HEK293 (cell line): ENCODE measurements around the gene RAF1.

Experiments used
- CTCF ChIA-PET: fragments of 350-600 bp; formaldehyde crosslinking; extraction: SDS; loops from one replicate; lab custom pipeline; 2021; ENCODE audit warnings: antibody characterized with exemption; lab: Yijun Ruan, JAX
- POLR2A ChIA-PET: fragments of 300-600 bp; formaldehyde crosslinking; extraction: SDS; loops from one replicate; lab custom pipeline; 2020; ENCODE audit warnings: antibody characterized with exemption, inconsistent platforms; lab: Yijun Ruan, JAX
- H3K27ac ChIP-seq: fragments of 200-500 bp; sonication (Bioruptor generic); 2 replicates; pipeline ENCODE4 v1.5.1; 2014; ENCODE audit warnings: low read depth, low read length, control low read depth, inconsistent platforms; ENCODE audit errors: extremely low read depth
- H3K36me3 ChIP-seq, 2 experiments: fragments of 200-500 bp in 1 of 2; sonication (Bioruptor generic) in 1 of 2; 1 replicate in 1 of 2; 2 replicates in 1 of 2; pipeline ENCODE4 v1.5.1; 2014 to 2017; ENCODE audit warnings: inconsistent platforms in 2 of 2, low read length in 2 of 2; ENCODE audit not compliant: control insufficient read depth in 2 of 2, insufficient read depth in 1 of 2
- H3K4me1 ChIP-seq: fragments of 200-500 bp; sonication (Bioruptor generic); 2 replicates; pipeline ENCODE4 v1.5.1; 2014; ENCODE audit warnings: mild to moderate bottlenecking, low read length, inconsistent platforms; ENCODE audit not compliant: control insufficient read depth, insufficient read depth
- H3K4me3 ChIP-seq: 2 replicates; pipeline ENCODE4 v1.5.1; 2011; ENCODE audit warnings: low read depth, mild to moderate bottlenecking, control low read depth, low read length, moderate library complexity
- H3K9me3 ChIP-seq: fragments of 200-500 bp; sonication (Bioruptor generic); 2 replicates; pipeline ENCODE4 v1.5.1; 2014; ENCODE audit warnings: low read depth, low read length, inconsistent platforms; ENCODE audit not compliant: control insufficient read depth, insufficient read depth
- GLI2 ChIP-seq: fragments of 450-650 bp; formaldehyde crosslinking; IDR thresholded peaks from 2 replicates; pipeline ENCODE4; 2017; ENCODE audit warnings: missing biosample characterization, missing genetic modification characterization, low read depth, borderline replicate concordance
- KLF8 ChIP-seq: fragments of 450-650 bp; formaldehyde crosslinking; IDR thresholded peaks from 2 replicates; pipeline ENCODE4 v1.5.1; 2016; ENCODE audit warnings: missing biosample characterization, missing genetic modification characterization
- WT1 ChIP-seq: fragments of 450-650 bp; formaldehyde crosslinking; IDR thresholded peaks from 2 replicates; pipeline ENCODE4 v1.5.1; 2016; ENCODE audit warnings: missing biosample characterization, missing genetic modification characterization
- ZBTB20 ChIP-seq: fragments of 450-650 bp; formaldehyde crosslinking; IDR thresholded peaks from 2 replicates; pipeline ENCODE4 v1.5.1; 2016; ENCODE audit warnings: missing biosample characterization, missing genetic modification characterization
- ZFP3 ChIP-seq: fragments of 450-650 bp; formaldehyde crosslinking; IDR thresholded peaks from 2 replicates; pipeline ENCODE4 v1.5.1; 2016; ENCODE audit warnings: low read depth, missing biosample characterization, missing genetic modification characterization
- ZIC2 ChIP-seq: fragments of 450-650 bp; formaldehyde crosslinking; IDR thresholded peaks from 2 replicates; pipeline ENCODE4 v1.5.1; 2016; ENCODE audit warnings: missing biosample characterization, missing genetic modification characterization
- ZNF114 ChIP-seq: fragments of 450-650 bp; formaldehyde crosslinking; IDR thresholded peaks from 2 replicates; pipeline ENCODE4 v1.5.0; 2017; ENCODE audit warnings: missing biosample characterization, missing genetic modification characterization
- ZNF274 ChIP-seq, 2 experiments: fragments of 200-500 bp in 1 of 2; fragments of 450-650 bp in 1 of 2; sonication (Bioruptor generic) in 1 of 2; formaldehyde crosslinking in 1 of 2; IDR thresholded peaks; 2 replicates each; pipeline versions ENCODE4 v1.5.1 to v1.6.1; 2014 to 2016; ENCODE audit warnings: borderline replicate concordance in 1 of 2, inconsistent platforms in 1 of 2, low read length in 1 of 2, missing biosample characterization in 1 of 2, missing genetic modification characterization in 1 of 2
- ZNF302 ChIP-seq: fragments of 450-650 bp; formaldehyde crosslinking; IDR thresholded peaks from 2 replicates; pipeline ENCODE4 v1.5.1; 2016; ENCODE audit warnings: missing biosample characterization, missing genetic modification characterization, low read depth
- ZNF311 ChIP-seq: fragments of 450-650 bp; formaldehyde crosslinking; IDR thresholded peaks from 2 replicates; pipeline ENCODE4 v1.5.1; 2017; ENCODE audit warnings: missing biosample characterization, missing genetic modification characterization, borderline replicate concordance
- ZNF341 ChIP-seq: fragments of 450-650 bp; formaldehyde crosslinking; IDR thresholded peaks from 2 replicates; pipeline ENCODE4; 2016; ENCODE audit warnings: low read depth, missing biosample characterization, missing genetic modification characterization
- ZNF350 ChIP-seq: fragments of 450-650 bp; formaldehyde crosslinking; IDR thresholded peaks from 2 replicates; pipeline ENCODE4 v1.5.0; 2017; ENCODE audit warnings: missing biosample characterization, mild to moderate bottlenecking, missing genetic modification characterization
- ZNF449 ChIP-seq: fragments of 450-650 bp; formaldehyde crosslinking; IDR thresholded peaks from 2 replicates; pipeline ENCODE4 v1.5.1; 2017; ENCODE audit warnings: missing biosample characterization, mild to moderate bottlenecking, missing genetic modification characterization, moderate library complexity
- ZNF555 ChIP-seq: fragments of 450-650 bp; formaldehyde crosslinking; conservative IDR thresholded peaks from 2 replicates; pipeline ENCODE4 v1.5.1; 2017; ENCODE audit warnings: missing biosample characterization, mild to moderate bottlenecking, missing genetic modification characterization, inconsistent platforms
- ZNF558 ChIP-seq: fragments of 450-650 bp; formaldehyde crosslinking; IDR thresholded peaks from 2 replicates; pipeline ENCODE4 v1.5.1; 2016; ENCODE audit warnings: missing biosample characterization, missing genetic modification characterization
- ZNF701 ChIP-seq: fragments of 450-650 bp; formaldehyde crosslinking; IDR thresholded peaks from 2 replicates; pipeline ENCODE4 v1.5.1; 2016; ENCODE audit warnings: missing biosample characterization, missing genetic modification characterization
- ZSCAN23 ChIP-seq: fragments of 450-650 bp; formaldehyde crosslinking; IDR thresholded peaks from 2 replicates; pipeline ENCODE4 v1.5.1; 2016; ENCODE audit warnings: missing biosample characterization, missing genetic modification characterization
- ZSCAN30 ChIP-seq: fragments of 450-650 bp; IDR thresholded peaks from 2 replicates; pipeline ENCODE4 v1.5.1; 2018; ENCODE audit warnings: missing biosample characterization, mild to moderate bottlenecking, missing genetic modification characterization, moderate library complexity
- TF ChIP-seq, protein P1 (sequence below): fragments of 450-650 bp; formaldehyde crosslinking; IDR thresholded peaks from 2 replicates; pipeline ENCODE4 v1.5.1; 2016; ENCODE audit warnings: missing biosample characterization, missing genetic modification characterization
- TF ChIP-seq, protein P2 (sequence below): fragments of 450-650 bp; formaldehyde crosslinking; IDR thresholded peaks from 2 replicates; pipeline ENCODE4 v1.5.1; 2016; ENCODE audit warnings: missing biosample characterization, missing genetic modification characterization
- TF ChIP-seq, protein P3 (sequence below): fragments of 450-650 bp; formaldehyde crosslinking; IDR thresholded peaks from 2 replicates; pipeline ENCODE4 v1.5.1; 2017; ENCODE audit warnings: missing biosample characterization, missing genetic modification characterization
- TF ChIP-seq, protein P4 (sequence below): fragments of 450-650 bp; formaldehyde crosslinking; conservative IDR thresholded peaks from 2 replicates; pipeline ENCODE4 v1.5.1; 2016; ENCODE audit warnings: low read depth, missing biosample characterization, missing genetic modification characterization

Gene RAF1

DNA sequence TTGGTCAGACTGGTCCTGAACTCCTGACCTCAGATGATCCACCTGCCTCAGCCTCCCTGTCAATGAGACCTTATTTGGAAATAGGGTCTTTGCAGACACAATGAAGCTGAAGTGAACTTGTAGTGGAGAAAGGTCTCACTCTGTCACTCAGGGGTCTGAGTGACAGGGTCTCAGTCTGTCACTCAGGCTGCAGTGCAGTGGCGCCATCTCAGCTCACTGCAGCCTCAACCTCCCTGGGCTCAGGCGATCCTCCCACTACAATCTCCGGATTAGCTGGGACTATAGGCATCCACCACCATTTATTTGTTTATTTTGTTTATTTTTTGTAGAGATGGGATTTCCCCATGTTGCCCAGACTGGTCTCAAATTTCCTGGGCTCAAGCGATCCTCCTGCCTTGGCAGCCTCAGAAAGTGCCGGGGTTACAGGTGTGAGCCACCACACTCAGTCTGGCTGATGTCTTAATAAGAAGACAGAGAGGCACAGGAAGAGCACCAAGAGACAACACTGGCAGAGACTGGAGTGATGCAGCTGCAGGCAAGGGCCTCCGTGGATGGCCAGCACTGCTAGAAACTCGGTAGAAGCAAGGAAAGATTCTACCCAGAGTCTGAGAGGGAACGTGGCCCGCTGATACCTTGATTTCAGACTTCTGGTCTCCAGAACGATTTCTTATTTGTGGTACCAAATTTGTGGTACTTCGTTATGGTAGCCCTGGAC, 26.2 kb upstream of the RAF1 start (continued):
- TF ChIP-seq, protein P1, sequence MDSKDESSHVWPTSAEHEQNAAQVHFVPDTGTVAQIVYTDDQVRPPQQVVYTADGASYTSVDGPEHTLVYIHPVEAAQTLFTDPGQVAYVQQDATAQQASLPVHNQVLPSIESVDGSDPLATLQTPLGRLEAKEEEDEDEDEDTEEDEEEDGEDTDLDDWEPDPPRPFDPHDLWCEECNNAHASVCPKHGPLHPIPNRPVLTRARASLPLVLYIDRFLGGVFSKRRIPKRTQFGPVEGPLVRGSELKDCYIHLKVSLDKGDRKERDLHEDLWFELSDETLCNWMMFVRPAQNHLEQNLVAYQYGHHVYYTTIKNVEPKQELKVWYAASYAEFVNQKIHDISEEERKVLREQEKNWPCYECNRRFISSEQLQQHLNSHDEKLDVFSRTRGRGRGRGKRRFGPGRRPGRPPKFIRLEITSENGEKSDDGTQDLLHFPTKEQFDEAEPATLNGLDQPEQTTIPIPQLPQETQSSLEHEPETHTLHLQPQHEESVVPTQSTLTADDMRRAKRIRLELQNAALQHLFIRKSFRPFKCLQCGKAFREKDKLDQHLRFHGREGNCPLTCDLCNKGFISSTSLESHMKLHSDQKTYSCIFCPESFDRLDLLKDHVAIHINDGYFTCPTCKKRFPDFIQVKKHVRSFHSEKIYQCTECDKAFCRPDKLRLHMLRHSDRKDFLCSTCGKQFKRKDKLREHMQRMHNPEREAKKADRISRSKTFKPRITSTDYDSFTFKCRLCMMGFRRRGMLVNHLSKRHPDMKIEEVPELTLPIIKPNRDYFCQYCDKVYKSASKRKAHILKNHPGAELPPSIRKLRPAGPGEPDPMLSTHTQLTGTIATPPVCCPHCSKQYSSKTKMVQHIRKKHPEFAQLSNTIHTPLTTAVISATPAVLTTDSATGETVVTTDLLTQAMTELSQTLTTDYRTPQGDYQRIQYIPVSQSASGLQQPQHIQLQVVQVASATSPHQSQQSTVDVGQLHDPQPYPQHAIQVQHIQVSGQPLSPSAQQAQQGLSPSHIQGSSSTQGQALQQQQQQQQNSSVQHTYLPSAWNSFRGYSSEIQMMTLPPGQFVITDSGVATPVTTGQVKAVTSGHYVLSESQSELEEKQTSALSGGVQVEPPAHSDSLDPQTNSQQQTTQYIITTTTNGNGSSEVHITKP (tag by site-specific recombination) = no peak
- TF ChIP-seq GLI2 (tag by site-specific recombination) (no peak), ZSCAN23 (tag by site-specific recombination) (no peak), ZSCAN30 (no peak), ZBTB20 (tag by site-specific recombination) (no peak), ZNF701 (tag by site-specific recombination) (no peak), ZFP3 (tag by site-specific recombination) (no peak), ZNF558 (tag by site-specific recombination) (no peak), ZNF341 (tag by site-specific recombination) (no peak), KLF8 (tag by site-specific recombination) (no peak)
- TF ChIP-seq, protein P2, sequence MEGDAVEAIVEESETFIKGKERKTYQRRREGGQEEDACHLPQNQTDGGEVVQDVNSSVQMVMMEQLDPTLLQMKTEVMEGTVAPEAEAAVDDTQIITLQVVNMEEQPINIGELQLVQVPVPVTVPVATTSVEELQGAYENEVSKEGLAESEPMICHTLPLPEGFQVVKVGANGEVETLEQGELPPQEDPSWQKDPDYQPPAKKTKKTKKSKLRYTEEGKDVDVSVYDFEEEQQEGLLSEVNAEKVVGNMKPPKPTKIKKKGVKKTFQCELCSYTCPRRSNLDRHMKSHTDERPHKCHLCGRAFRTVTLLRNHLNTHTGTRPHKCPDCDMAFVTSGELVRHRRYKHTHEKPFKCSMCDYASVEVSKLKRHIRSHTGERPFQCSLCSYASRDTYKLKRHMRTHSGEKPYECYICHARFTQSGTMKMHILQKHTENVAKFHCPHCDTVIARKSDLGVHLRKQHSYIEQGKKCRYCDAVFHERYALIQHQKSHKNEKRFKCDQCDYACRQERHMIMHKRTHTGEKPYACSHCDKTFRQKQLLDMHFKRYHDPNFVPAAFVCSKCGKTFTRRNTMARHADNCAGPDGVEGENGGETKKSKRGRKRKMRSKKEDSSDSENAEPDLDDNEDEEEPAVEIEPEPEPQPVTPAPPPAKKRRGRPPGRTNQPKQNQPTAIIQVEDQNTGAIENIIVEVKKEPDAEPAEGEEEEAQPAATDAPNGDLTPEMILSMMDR (tag by site-specific recombination) = no peak

DNA sequence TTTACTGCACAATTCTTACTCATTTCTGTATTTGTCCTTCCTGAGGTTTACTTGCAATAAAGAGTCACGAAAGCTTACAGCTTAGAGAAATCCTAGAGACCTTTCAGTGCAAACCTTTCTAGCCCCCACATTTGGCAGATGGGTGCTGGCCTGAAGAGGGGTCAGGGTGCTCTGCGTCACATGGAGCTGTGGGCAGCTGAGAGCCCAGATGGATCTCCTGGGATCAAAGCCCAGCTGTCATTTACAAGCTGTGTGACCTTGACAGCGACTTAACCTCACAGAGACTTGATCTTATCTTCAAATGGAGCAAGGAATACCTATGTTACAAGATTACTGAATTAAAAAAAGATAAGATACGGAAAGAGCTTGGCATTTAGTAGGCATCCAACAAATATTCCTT, 24.0 kb upstream of the RAF1 start:
- CTCF ChIA-PET = interaction anchor here (1.1 to 1.2 kb wide), 2 partner anchors 32 to 138 kb away, joined by 3 read pairs; no protein-coding TSS in a partner anchor
- POLR2A ChIA-PET = no interaction called here
- no peak for TF ChIP-seq ZNF274 (IDR thresholded peaks at IDR 0.05; ENCODE audit: low read length)
- TF ChIP-seq ZNF274 (tag by site-specific recombination; IDR thresholded peaks at IDR 0.05; ENCODE audit: borderline replicate concordance) = no peak
- TF ChIP-seq ZNF350 (tag by site-specific recombination) = no peak
- no peak for TF ChIP-seq ZNF449
- no peak for TF ChIP-seq ZNF701 (tag by site-specific recombination)
- no peak for TF ChIP-seq ZNF555 (tag by site-specific recombination)
- no peak for TF ChIP-seq ZIC2 (tag by site-specific recombination)
- TF ChIP-seq ZNF114 = no peak
- TF ChIP-seq ZNF302 (tag by site-specific recombination) = no peak
- TF ChIP-seq ZNF311 = no peak
- TF ChIP-seq, protein P3, sequence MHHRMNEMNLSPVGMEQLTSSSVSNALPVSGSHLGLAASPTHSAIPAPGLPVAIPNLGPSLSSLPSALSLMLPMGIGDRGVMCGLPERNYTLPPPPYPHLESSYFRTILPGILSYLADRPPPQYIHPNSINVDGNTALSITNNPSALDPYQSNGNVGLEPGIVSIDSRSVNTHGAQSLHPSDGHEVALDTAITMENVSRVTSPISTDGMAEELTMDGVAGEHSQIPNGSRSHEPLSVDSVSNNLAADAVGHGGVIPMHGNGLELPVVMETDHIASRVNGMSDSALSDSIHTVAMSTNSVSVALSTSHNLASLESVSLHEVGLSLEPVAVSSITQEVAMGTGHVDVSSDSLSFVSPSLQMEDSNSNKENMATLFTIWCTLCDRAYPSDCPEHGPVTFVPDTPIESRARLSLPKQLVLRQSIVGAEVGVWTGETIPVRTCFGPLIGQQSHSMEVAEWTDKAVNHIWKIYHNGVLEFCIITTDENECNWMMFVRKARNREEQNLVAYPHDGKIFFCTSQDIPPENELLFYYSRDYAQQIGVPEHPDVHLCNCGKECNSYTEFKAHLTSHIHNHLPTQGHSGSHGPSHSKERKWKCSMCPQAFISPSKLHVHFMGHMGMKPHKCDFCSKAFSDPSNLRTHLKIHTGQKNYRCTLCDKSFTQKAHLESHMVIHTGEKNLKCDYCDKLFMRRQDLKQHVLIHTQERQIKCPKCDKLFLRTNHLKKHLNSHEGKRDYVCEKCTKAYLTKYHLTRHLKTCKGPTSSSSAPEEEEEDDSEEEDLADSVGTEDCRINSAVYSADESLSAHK (tag by site-specific recombination) = no peak
- no peak for TF ChIP-seq WT1
- TF ChIP-seq, protein P4, sequence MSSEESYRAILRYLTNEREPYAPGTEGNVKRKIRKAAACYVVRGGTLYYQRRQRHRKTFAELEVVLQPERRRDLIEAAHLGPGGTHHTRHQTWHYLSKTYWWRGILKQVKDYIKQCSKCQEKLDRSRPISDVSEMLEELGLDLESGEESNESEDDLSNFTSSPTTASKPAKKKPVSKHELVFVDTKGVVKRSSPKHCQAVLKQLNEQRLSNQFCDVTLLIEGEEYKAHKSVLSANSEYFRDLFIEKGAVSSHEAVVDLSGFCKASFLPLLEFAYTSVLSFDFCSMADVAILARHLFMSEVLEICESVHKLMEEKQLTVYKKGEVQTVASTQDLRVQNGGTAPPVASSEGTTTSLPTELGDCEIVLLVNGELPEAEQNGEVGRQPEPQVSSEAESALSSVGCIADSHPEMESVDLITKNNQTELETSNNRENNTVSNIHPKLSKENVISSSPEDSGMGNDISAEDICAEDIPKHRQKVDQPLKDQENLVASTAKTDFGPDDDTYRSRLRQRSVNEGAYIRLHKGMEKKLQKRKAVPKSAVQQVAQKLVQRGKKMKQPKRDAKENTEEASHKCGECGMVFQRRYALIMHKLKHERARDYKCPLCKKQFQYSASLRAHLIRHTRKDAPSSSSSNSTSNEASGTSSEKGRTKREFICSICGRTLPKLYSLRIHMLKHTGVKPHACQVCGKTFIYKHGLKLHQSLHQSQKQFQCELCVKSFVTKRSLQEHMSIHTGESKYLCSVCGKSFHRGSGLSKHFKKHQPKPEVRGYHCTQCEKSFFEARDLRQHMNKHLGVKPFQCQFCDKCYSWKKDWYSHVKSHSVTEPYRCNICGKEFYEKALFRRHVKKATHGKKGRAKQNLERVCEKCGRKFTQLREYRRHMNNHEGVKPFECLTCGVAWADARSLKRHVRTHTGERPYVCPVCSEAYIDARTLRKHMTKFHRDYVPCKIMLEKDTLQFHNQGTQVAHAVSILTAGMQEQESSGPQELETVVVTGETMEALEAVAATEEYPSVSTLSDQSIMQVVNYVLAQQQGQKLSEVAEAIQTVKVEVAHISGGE (tag by site-specific recombination) = no peak

More for the DNA sequence above, 24.0 kb upstream of the RAF1 start:
- no peak overlapping the region for H3K27ac ChIP-seq
- H3K4me1 ChIP-seq = no peaks in the 10 kb centered on the region
- H3K4me3 ChIP-seq = no peak overlapping the region
- no peaks in the 10 kb centered on the region for H3K36me3 ChIP-seq
- H3K9me3 ChIP-seq = no peaks in the 10 kb centered on the region
